Muscle layer of duodenum (tissue), 2 donors: ENCODE data around the gene PKP2.

ENCODE experiments used
- H3K27ac ChIP-seq: one replicate; pipeline ENCODE4 v1.7.0; 2013; ENCODE audit warnings: mild to moderate bottlenecking, low read length
- H3K27me3 ChIP-seq: one replicate; pipeline ENCODE4 v1.7.0; 2013; ENCODE audit warnings: low read depth, mild to moderate bottlenecking, control low read depth, low read length
- H3K36me3 ChIP-seq, 2 donors: one replicate each; pipeline ENCODE4 v1.7.0; 2013; ENCODE audit warnings: low read length in 2 of 2, control low read depth in 1 of 2, mild to moderate bottlenecking in 1 of 2; ENCODE audit not compliant: insufficient read depth in 2 of 2, control insufficient read depth in 1 of 2
- H3K4me1 ChIP-seq, 2 donors: one replicate each; pipeline ENCODE4 v1.7.0; 2013; ENCODE audit warnings: low read length in 2 of 2, mild to moderate bottlenecking in 2 of 2, control low read depth in 1 of 2, moderate library complexity in 1 of 2; ENCODE audit not compliant: insufficient read depth in 2 of 2, control insufficient read depth in 1 of 2
- H3K4me3 ChIP-seq, 2 donors: one replicate each; pipeline ENCODE4 v1.7.0; 2013; ENCODE audit warnings: low read length in 2 of 2, low read depth in 1 of 2, mild to moderate bottlenecking in 1 of 2
- H3K9me3 ChIP-seq, 2 donors: one replicate each; pipeline ENCODE4 v1.7.0; 2013; ENCODE audit warnings: low read length in 2 of 2, control low read depth in 1 of 2, mild to moderate bottlenecking in 1 of 2; ENCODE audit not compliant: control insufficient read depth in 1 of 2
- donor health status: healthy.

The PKP2 gene

DNA sequence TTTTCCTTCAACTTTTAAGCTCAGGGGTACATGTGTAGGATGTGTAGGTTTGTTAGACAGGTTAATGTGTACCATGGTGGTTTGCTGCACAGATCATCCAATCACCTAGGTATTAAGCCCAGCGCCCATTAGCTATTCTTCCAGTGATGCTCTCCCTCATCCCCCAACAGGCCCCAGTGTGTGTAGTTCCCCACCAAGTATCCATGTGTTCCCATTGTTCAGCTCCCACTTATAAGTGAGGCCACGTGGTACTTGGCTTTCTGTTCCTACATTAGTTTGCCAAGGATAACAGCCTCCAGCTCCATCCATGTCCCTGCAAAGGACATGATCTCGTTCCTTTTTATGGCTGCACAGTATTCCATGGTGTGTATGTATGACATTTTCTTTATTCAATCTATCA lies 92.3 kb downstream of the PKP2 start:
- Histone ChIP-seq H3K27ac (no peak overlapping the region), H3K4me1 (no peaks in the 10 kb centered on the region)

DNA sequence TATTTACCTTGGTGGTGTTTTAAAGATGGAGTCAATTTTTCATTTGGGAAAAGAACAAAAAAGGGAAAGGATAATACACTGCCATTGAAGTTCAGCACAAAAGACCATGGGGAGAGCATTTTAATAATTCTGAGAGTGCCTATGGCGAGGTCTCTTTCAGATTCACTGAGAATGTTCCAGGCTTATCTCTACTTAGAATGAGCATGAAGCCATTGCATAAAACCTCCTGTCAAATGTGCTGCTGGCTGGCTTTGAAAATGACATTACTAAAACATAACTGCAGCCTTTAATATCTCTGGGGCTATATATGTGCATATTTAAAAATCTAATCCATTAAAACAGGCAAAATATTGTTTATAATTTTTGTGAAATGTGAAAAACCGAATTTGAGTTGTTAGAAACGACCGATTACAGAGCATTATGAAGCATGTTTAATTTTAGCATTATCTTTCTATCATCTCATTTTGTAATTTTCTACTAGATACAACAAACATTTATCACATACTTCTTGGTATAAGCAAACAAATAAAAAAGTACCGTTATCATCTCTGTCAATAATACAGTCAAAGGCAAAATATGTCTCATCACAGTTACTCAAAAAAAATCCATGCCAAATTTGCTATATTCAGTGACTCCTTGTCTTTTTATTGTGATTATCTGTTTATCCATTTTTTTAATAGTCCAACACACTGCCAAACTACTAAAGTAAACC lies 95.2 kb downstream of the PKP2 start:
- H3K27ac ChIP-seq, result no peak overlapping the region
- H3K36me3 ChIP-seq, result peaks cover 3 to 5% of the 10 kb centered on the region in 2 donors
- H3K27me3 ChIP-seq, result no peaks in the 10 kb centered on the region
- H3K4me3 ChIP-seq, result no peak overlapping the region
- no peaks in the 10 kb centered on the region for H3K9me3 ChIP-seq
- H3K4me1 ChIP-seq, result no peaks in the 10 kb centered on the region

More for the DNA sequence above, 92.3 kb downstream of the PKP2 start:
- no peak overlapping the region for H3K4me3 ChIP-seq
- H3K27me3 ChIP-seq, result no peaks in the 10 kb centered on the region
- peaks cover 3 to 5% of the 10 kb centered on the region in 2 donors for H3K36me3 ChIP-seq
- no peaks in the 10 kb centered on the region for H3K9me3 ChIP-seq

DNA sequence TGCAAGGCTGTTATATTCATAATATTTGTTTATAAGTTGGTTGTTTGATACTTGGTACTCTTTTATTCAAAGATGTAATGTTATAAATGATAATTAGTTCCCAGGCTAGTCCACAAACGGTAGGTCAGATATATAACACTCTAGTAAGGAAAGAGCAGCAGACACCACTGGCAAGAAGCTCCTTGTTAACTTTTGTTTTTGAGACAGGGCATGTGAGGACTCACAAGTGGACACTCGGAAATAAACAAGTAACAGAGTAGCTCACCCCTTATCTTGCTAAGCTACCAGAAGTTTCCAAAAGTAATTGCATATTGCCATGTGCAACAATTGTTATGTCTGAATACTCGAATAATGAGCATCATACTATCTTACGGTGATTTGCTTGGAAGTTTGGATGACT lies 102.3 kb downstream of the PKP2 start:
- H3K36me3 ChIP-seq, result peaks cover 8% of the 10 kb centered on the region in 2 donors
- no peak overlapping the region for H3K27ac ChIP-seq
- no peaks in the 10 kb centered on the region for H3K9me3 ChIP-seq
- H3K27me3 ChIP-seq, result no peaks in the 10 kb centered on the region
- no peaks in the 10 kb centered on the region for H3K4me1 ChIP-seq
- H3K4me3 ChIP-seq, result no peak overlapping the region

DNA sequence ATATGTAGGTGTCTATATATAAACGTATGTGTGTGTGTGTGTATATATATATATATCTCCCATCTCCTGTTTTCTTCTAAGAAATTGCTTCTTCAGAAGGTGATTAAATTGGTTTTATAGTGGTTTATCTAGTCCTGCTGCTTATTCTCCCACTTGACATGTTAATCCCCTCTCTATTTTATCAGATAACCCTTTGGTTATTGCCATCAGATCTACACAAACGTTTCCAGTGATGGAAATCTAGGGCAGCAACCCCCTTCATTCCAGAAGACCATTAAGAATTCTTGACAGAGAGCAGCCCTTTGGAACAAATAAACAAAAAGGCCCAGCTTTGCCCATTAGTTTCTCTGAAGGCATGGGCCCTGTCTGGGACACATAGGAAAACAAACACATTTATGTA lies 106.7 kb downstream of the PKP2 start:
- H3K4me3 ChIP-seq, result no peak overlapping the region
- no peak overlapping the region for H3K27ac ChIP-seq
- peaks cover 3 to 4% of the 10 kb centered on the region in 2 donors for H3K36me3 ChIP-seq
- H3K27me3 ChIP-seq, result no peaks in the 10 kb centered on the region
- no peaks in the 10 kb centered on the region for H3K9me3 ChIP-seq
- no peaks in the 10 kb centered on the region for H3K4me1 ChIP-seq

DNA sequence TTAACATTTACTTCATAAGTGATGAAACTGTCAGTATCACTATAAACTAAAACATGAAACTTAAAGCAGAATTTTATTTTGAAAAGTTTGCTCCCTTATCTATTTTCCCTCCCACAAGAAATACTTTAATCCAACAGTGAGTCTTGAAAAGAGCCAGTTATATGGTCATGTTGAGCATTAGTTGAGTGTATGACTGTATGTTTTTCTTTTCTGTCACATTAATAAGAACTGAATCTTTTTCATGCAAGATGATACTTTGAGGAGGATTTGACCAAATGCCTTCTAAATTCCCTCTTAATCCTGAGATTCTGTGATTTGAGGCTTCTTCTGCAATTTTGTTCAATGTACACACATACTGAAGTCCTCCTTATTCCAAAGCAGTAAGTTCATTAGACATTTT lies 107.1 kb downstream of the PKP2 start:
- peaks cover 3 to 4% of the 10 kb centered on the region in 2 donors for H3K36me3 ChIP-seq
- no peaks in the 10 kb centered on the region for H3K27me3 ChIP-seq
- H3K4me3 ChIP-seq, result no peak overlapping the region
- H3K27ac ChIP-seq, result no peak overlapping the region
- no peaks in the 10 kb centered on the region for H3K4me1 ChIP-seq
- H3K9me3 ChIP-seq, result no peaks in the 10 kb centered on the region

DNA sequence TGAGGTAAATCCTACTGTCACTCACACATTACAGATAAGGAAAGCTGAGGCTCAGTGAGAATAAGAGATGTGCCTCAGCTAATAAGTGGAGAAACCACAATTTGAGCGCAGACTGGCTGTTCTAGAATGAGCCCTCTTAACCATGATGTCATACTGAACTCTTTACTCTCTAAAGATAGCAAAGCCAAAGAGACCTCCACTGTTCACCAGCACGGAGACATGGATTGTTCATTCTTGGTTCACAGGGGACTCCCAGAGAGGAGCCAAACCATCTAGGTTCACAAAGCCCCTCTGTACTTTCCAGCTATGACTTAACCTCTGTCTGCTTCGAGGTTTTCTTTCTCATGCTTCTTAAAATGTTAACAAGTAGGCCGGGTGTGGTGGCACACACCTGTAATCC lies 108.2 kb downstream of the PKP2 start:
- Histone ChIP-seq H3K36me3 (peaks cover 3 to 4% of the 10 kb centered on the region in 2 donors), H3K27ac (no peak overlapping the region), H3K9me3 (no peaks in the 10 kb centered on the region), H3K4me3 (no peak overlapping the region), H3K4me1 (no peaks in the 10 kb centered on the region), H3K27me3 (no peaks in the 10 kb centered on the region)

DNA sequence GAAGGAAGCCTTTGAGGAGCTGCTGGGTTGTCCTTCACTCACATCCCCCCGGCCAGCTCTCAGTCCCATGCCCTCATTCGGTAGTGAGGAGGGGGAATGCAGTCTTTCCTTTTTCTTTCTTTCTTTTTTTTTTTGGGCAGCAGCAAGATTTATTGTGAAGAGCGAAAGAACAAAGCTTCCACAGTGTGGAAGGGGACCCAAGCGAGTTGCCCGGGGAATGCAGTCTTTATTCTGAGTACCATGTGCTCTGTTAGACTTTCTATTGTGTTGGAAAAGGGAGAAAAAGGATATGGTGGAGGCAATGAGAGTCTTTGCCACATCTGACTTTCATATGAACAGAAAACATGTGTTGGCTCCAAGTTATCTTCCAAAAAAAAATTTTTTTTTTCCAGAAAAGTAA lies 111.0 kb downstream of the PKP2 start:
- no peaks in the 10 kb centered on the region for H3K9me3 ChIP-seq
- no peak overlapping the region for H3K27ac ChIP-seq
- H3K36me3 ChIP-seq, result peaks cover 0 to 4% of the 10 kb centered on the region in 2 donors
- no peak overlapping the region for H3K4me3 ChIP-seq
- no peaks in the 10 kb centered on the region for H3K27me3 ChIP-seq
- H3K4me1 ChIP-seq, result no peaks in the 10 kb centered on the region

DNA sequence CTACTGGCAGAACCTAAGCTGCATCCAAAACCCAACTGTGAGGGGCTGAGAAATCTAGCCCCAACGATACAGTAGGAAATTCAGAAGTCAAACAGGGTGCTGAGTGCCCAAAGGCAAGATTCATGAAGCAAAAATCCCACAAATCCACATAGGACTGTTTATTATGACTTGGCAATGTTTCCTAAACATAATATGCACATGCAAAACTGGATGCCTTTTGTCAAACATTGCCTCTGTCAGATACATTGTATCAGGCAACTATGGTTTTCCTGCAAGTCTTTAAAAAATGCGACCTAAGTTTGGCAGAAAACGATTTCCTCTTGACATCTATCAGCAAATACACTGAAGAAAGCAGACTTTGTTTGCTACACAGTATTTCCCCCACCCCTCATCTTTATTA lies 113.5 kb downstream of the PKP2 start:
- Histone ChIP-seq H3K9me3 (no peaks in the 10 kb centered on the region), H3K27ac (no peak overlapping the region), H3K4me3 (no peak overlapping the region), H3K27me3 (no peaks in the 10 kb centered on the region), H3K4me1 (no peaks in the 10 kb centered on the region), H3K36me3 (no peaks in the 10 kb centered on the region)

DNA sequence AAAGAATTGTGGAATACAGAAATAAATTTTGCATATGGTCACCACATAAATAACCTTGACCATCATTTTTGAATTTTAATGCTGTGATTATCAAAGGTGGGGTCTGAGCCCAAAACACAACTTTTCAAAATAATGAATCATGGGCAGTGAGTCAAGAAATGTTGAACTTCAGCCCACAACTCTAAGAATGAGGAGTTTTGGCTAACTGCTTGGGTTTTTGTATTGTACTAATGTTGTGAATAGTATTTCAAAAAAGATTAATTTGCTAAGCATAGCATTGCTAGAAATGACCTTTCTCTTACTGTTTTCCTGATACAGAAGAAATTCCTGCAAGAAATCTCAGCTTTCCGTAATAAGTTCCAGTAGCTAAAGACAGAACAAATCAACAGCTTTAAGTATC lies 116.5 kb downstream of the PKP2 start:
- H3K27me3 ChIP-seq, result no peaks in the 10 kb centered on the region
- H3K36me3 ChIP-seq, result no peaks in the 10 kb centered on the region
- no peaks in the 10 kb centered on the region for H3K4me1 ChIP-seq
- H3K9me3 ChIP-seq, result no peaks in the 10 kb centered on the region
- H3K27ac ChIP-seq, result no peak overlapping the region
- no peak overlapping the region for H3K4me3 ChIP-seq

DNA sequence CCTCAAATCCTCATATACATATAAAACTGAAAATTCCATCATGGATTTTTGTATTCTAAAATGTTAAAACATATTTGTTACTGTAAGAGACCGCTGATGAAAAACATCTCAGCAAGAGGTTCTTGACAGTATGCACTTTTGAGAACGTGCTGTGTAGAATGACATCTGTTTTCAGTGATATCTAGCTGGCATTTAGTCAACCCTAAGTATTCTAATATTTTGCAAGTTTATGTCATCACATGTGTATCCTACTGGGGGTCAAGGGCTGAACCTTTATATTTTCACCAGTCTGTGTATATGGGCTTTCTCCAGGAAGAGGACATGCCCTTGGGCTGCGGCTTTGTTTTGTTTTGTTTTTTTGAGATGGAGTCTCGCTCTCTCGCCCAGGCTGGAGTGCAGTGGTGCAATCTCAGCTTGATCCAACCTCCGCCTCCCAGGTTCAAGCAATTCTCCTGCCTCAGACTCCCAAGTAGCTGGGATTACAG lies 118.8 kb downstream of the PKP2 start:
- Histone ChIP-seq H3K36me3 (no peaks in the 10 kb centered on the region), H3K27me3 (no peaks in the 10 kb centered on the region), H3K4me1 (no peaks in the 10 kb centered on the region), H3K27ac (no peak overlapping the region), H3K4me3 (no peak overlapping the region), H3K9me3 (no peaks in the 10 kb centered on the region)

DNA sequence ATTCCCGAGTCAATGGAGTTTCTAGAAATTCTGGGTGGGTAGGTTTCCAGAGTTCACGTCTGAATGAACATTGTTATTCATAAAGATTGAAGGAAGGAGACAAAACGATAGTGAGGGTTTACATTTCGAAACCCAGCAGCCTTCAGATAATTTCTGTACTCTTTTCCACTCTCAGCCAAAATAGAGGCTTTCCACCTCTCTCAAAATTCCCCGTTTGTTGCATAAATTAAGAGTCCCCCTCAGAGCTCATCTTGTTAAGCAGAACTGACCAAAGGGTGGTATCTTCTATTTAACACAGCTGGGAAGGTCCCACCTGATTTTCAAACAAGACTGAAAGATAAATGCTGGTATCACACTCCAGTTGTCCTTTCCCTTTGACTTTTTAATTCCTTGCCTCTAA lies 119.4 kb downstream of the PKP2 start:
- Histone ChIP-seq H3K27ac (no peak overlapping the region), H3K9me3 (no peaks in the 10 kb centered on the region), H3K4me3 (no peak overlapping the region), H3K27me3 (no peaks in the 10 kb centered on the region), H3K36me3 (no peaks in the 10 kb centered on the region), H3K4me1 (no peaks in the 10 kb centered on the region)

DNA sequence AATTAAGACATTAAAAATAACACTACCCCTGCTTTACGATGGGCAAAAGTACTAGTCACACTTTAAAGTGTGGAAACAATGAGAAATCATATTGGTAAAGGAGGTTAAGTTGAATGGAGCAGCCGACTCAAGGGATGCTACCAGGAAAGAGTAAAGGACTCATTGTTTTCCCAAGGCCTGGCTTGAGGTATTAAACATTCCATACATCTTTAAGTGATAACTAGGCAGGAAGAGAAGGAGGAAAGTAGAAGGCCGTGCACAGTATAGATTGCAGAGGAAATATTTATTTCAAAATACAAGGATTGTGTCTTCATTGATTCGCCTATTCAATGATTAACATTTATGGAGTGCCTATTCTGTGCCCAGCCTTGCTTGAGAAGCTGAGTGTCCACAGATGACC lies 120.3 kb downstream of the PKP2 start:
- Histone ChIP-seq H3K27me3 (no peaks in the 10 kb centered on the region), H3K27ac (no peak overlapping the region), H3K4me1 (no peaks in the 10 kb centered on the region), H3K9me3 (no peaks in the 10 kb centered on the region), H3K36me3 (no peaks in the 10 kb centered on the region), H3K4me3 (no peak overlapping the region)
